ENCODE data around the gene BCL3.

BCL3 gene

DNA sequence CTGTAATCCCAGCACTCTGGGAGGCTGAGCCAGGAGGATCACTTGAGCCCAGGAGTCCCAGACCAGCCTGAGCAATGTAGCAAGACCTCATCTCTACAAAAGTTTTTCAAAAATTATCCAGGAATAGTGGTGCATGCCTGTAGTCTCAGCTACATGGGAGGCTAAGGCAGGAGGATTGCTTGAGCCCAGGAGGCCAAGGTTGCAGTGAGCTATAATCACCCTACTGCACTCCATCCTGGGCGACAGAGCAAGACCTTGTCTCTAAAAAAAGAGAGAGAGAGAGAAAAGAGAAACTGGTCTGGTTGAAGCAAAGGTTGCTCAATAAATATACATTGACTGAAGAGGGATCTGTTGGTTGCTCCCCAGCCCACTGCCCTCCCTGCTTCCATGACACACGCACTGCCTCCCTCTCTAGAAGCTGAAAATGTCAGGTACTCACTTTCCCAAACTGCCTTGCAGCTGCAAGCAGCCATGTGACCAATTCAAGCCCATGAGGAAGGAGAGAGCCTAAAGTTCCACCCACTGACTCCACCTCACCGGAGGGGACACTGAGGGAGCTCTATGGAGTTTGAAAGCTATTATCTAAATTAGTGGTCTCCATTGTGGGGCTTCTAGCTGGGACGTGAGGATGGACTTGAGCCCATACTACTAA, 35.5 kb upstream of the BCL3 start:
- Histone ChIP-seq H3K4me3 (ENCODE audit: low read length) (no peak overlapping the region), H4K20me1 (ENCODE audit: insufficient read depth, low read length) (no peaks in the 10 kb centered on the region), H3K27me3 (ENCODE audit: low read depth, low read length) (peaks cover 7% of the 10 kb centered on the region; the same call in 1 of the 2 replicates), H3K9ac (ENCODE audit: low read length) (no peak overlapping the region), H3K4me1 (ENCODE audit: low read length) (no peaks in the 10 kb centered on the region), H3K27ac (ENCODE audit: low read length) (no peak overlapping the region), H3K9me3 (ENCODE audit: insufficient read depth, low read length) (peaks cover 9% of the 10 kb centered on the region; the same call in 1 of the 2 replicates), H2AFZ (ENCODE audit: low read depth, low read length) (no peak overlapping the region; the same call in 1 of the 2 replicates), H3K4me2 (ENCODE audit: low read length) (no peak overlapping the region), H3K36me3 (replicated peaks; ENCODE audit: low read depth, low read length) (no peaks in the 10 kb centered on the region), H3K79me2 (ENCODE audit: low read length) (no peaks in the 10 kb centered on the region)
- TF ChIP-seq EZH2phosphoT487 (IDR thresholded peaks at IDR 0.05; ENCODE audit: low read depth), result no peak
- TF ChIP-seq, protein P1, sequence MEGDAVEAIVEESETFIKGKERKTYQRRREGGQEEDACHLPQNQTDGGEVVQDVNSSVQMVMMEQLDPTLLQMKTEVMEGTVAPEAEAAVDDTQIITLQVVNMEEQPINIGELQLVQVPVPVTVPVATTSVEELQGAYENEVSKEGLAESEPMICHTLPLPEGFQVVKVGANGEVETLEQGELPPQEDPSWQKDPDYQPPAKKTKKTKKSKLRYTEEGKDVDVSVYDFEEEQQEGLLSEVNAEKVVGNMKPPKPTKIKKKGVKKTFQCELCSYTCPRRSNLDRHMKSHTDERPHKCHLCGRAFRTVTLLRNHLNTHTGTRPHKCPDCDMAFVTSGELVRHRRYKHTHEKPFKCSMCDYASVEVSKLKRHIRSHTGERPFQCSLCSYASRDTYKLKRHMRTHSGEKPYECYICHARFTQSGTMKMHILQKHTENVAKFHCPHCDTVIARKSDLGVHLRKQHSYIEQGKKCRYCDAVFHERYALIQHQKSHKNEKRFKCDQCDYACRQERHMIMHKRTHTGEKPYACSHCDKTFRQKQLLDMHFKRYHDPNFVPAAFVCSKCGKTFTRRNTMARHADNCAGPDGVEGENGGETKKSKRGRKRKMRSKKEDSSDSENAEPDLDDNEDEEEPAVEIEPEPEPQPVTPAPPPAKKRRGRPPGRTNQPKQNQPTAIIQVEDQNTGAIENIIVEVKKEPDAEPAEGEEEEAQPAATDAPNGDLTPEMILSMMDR (IDR thresholded peaks at IDR 0.05; ENCODE audit: low read depth, low read length), result no peak

DNA sequence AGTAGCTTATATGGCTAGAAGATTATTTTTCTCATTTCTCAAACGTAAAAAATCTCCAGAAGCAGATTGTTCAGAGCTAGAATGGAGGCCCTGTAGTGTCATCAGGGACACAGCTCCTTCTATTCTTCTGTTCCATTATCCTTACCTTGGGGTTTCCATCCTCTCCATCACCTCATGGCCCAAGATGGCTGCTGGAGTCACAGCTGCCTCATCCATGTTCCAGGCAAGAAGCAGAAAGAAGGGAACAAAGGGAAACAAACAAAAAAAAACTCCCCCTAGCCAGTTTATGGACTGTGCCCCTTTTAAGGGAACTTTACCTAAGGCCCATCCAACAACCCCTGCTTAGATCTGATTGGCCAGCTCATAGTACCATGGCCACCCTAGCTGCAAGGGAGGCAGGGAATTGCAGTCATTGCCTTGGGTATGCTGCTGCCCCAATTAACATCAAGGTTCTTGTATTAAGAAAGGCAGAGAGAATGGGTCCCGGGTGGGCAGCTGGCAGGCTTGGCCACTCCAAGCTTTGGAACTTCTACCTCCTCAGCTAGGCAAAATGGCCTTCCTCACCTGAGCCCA, 33.8 kb upstream of the BCL3 start:
- Histone ChIP-seq H3K4me3 (ENCODE audit: low read length) (no peak overlapping the region), H3K27me3 (ENCODE audit: low read depth, low read length) (peaks cover 13% of the 10 kb centered on the region; the same call in 1 of the 2 replicates), H3K4me2 (ENCODE audit: low read length) (no peak overlapping the region), H3K27ac (ENCODE audit: low read length) (no peak overlapping the region), H3K9ac (ENCODE audit: low read length) (no peak overlapping the region), H4K20me1 (ENCODE audit: insufficient read depth, low read length) (no peaks in the 10 kb centered on the region), H3K9me3 (ENCODE audit: insufficient read depth, low read length) (peaks cover 9% of the 10 kb centered on the region; the same call in 1 of the 2 replicates), H3K4me1 (ENCODE audit: low read length) (no peaks in the 10 kb centered on the region), H3K79me2 (ENCODE audit: low read length) (no peaks in the 10 kb centered on the region), H3K36me3 (replicated peaks; ENCODE audit: low read depth, low read length) (no peaks in the 10 kb centered on the region), H2AFZ (ENCODE audit: low read depth, low read length) (no peak overlapping the region)
- TF ChIP-seq EZH2phosphoT487 (IDR thresholded peaks at IDR 0.05; ENCODE audit: low read depth), result no peak
- TF ChIP-seq, protein P1 (IDR thresholded peaks at IDR 0.05; ENCODE audit: low read depth, low read length), result no peak

DNA sequence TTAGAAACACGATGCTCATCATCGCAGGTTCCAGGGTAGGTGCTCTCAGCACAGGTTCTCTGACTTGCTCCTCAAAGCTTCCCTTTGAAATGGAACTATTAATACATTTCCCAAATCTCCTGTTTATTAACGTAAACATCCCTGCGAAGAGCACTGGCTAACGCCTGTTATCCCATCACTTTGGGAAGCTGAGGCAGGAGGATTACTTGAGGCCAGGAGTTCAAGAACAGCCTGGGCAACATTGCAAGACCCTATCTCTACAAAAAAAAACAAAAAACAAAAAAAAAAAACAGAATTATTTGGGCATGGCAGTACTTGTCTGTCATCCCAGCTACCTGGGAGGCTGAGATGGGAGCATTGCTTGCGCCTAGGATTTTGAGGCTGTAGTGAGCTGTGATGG, 30.9 kb upstream of the BCL3 start:
- peaks cover 9% of the 10 kb centered on the region for H3K4me1 ChIP-seq (ENCODE audit: low read length)
- H3K4me2 ChIP-seq (ENCODE audit: low read length), result no peak overlapping the region
- H3K27ac ChIP-seq (ENCODE audit: low read length), result no peak overlapping the region
- no peak overlapping the region for H2AFZ ChIP-seq (ENCODE audit: low read depth, low read length)
- no peaks in the 10 kb centered on the region for H3K36me3 ChIP-seq (replicated peaks; ENCODE audit: low read depth, low read length)
- H3K27me3 ChIP-seq (ENCODE audit: low read depth, low read length), result peaks cover 20% of the 10 kb centered on the region; the same call in 1 of the 2 replicates
- no peaks in the 10 kb centered on the region for H3K79me2 ChIP-seq (ENCODE audit: low read length)
- H4K20me1 ChIP-seq (ENCODE audit: insufficient read depth, low read length), result no peaks in the 10 kb centered on the region
- TF ChIP-seq, protein P1 (IDR thresholded peaks at IDR 0.05; ENCODE audit: low read depth, low read length), result no peak
- TF ChIP-seq EZH2phosphoT487 (IDR thresholded peaks at IDR 0.05; ENCODE audit: low read depth), result no peak
- no peak overlapping the region for H3K4me3 ChIP-seq (ENCODE audit: low read length)
- H3K9me3 ChIP-seq (ENCODE audit: insufficient read depth, low read length), result peaks cover 9% of the 10 kb centered on the region; the same call in 1 of the 2 replicates
- no peak overlapping the region for H3K9ac ChIP-seq (ENCODE audit: low read length)

- Histone ChIP-seq H3K4me1 (ENCODE audit: low read length) (peaks cover 10% of the 10 kb centered on the region), H3K9me3 (ENCODE audit: insufficient read depth, low read length) (peaks cover 9% of the 10 kb centered on the region; the same call in 1 of the 2 replicates)
Measured at GRCh38 chr19:44718441-44719261, 29.9 kb upstream of the BCL3 start.

More at GRCh38 chr19:44718441-44719261, 29.9 kb upstream of the BCL3 start:
- Histone ChIP-seq H3K79me2 (ENCODE audit: low read length) (no peaks in the 10 kb centered on the region), H3K4me2 (ENCODE audit: low read length) (no peak overlapping the region), H3K36me3 (replicated peaks; ENCODE audit: low read depth, low read length) (no peaks in the 10 kb centered on the region), H3K9ac (ENCODE audit: low read length) (no peak overlapping the region), H3K4me3 (ENCODE audit: low read length) (no peak overlapping the region), H4K20me1 (ENCODE audit: insufficient read depth, low read length) (no peaks in the 10 kb centered on the region), H3K27ac (ENCODE audit: low read length) (no peak overlapping the region), H2AFZ (ENCODE audit: low read depth, low read length) (no peak overlapping the region), H3K27me3 (ENCODE audit: low read depth, low read length) (peaks cover 22% of the 10 kb centered on the region; the same call in 1 of the 2 replicates)
- no peak for TF ChIP-seq EZH2phosphoT487 (IDR thresholded peaks at IDR 0.05; ENCODE audit: low read depth)
- TF ChIP-seq, protein P1 (IDR thresholded peaks at IDR 0.05; ENCODE audit: low read depth, low read length), result no peak

All from OCI-LY3 (cell line).